ENCODE results near the gene BLOC1S4. TPM values are rescaled to one million over a fixed set of nuclear protein-coding genes. Genes with fewer than 3 reads are reported as not detected.
"Not testable (repeated sequence)": the region's sequence is repeated elsewhere in the genome, so short reads cannot be mapped to it uniquely, and the experiment has no call there.

BLOC1S4 gene
- total RNA-seq, 1 donor from 2014 or later = 6.0 TPM

GRCh38 chr4:6709230-6710114 lies 6.5 kb upstream of the BLOC1S4 start, which contains the start of gene MRFAP1L1:
Gene MRFAP1L1 (minus strand): TSS chr4:6709865. CDS start chr4:6709629, 236 bp downstream.
- DNase-seq = peak; percentile 98
- peak; percentile 94 for ATAC-seq (ENCODE audit: poor library complexity)
- intact Hi-C loops (cut with DNase I) = loop anchor here (5.0 to 10.0 kb wide), 2 partner anchors 67 to 335 kb away; partner anchors contain the start of genes MRFAP1 and TADA2B

DNA sequence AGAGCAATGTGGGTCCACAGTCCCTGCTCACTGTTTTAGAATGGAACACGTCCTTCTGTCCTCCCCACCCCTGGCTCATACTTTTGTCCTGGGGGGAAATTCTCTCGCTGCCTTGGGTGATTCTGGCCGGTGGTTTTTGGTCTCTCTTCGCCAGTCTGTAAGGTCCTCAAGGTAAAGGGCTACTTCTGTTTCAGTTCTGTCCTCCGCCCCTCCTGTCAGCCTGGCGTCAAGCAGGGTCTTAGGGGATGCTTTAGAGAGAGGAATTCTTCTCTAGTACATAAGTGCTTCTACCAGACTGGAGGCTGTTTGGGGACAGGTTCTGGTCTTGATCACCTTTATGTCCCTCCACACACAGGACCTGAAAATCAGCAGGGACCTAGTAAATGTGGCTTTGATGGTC lies 5.7 kb upstream of the BLOC1S4 start:
- DNase-seq (no peak), ATAC-seq (ENCODE audit: poor library complexity) (peak; percentile 3)
- intact Hi-C loops (cut with DNase I) = loop anchor here (10.0 kb wide), 1 partner anchor 335 kb away; the partner anchor contains the start of gene TADA2B

- DNase-seq = no peak
- ATAC-seq (ENCODE audit: poor library complexity) = no peak
- intact Hi-C loops (cut with DNase I) = loop anchor here (10.0 kb wide), 1 partner anchor 334 kb away; the partner anchor contains the start of gene TADA2B
Measured at GRCh38 chr4:6710996-6711395, 5.0 kb upstream of the BLOC1S4 start.

DNA sequence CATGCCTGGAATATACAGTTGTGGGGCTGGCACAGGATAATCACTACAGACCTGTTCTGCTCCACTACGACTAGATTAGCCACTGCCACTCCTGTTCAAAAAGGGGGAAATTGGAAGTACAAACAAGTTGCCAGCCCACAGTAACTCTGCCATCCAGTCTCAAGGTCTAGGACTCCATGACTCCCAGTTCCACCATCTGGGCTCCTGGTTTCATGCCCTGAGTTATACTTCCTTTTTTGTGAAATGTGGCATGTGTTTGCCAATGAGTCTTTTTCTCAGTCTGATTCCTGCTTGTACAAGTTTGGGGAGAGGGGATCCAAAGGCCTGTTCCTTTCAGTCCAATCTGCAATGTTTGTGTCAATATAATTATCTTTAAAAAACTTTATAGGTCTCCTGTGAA lies 1.0 kb upstream of the BLOC1S4 start:
- DNase-seq (no peak), ATAC-seq (ENCODE audit: poor library complexity) (no peak)
- intact Hi-C loops (cut with DNase I) = loop anchor here (10.0 kb wide), 1 partner anchor 330 kb away; the partner anchor contains the start of gene TADA2B

GRCh38 chr4:6715704-6716017 lies 313 bp upstream of the BLOC1S4 start:
- ATAC-seq (ENCODE audit: poor library complexity) (no peak), DNase-seq (no peak)
- intact Hi-C loops (cut with DNase I) = loop anchor here (10.0 kb wide), 1 partner anchor 329 kb away; the partner anchor contains the start of gene TADA2B

DNA sequence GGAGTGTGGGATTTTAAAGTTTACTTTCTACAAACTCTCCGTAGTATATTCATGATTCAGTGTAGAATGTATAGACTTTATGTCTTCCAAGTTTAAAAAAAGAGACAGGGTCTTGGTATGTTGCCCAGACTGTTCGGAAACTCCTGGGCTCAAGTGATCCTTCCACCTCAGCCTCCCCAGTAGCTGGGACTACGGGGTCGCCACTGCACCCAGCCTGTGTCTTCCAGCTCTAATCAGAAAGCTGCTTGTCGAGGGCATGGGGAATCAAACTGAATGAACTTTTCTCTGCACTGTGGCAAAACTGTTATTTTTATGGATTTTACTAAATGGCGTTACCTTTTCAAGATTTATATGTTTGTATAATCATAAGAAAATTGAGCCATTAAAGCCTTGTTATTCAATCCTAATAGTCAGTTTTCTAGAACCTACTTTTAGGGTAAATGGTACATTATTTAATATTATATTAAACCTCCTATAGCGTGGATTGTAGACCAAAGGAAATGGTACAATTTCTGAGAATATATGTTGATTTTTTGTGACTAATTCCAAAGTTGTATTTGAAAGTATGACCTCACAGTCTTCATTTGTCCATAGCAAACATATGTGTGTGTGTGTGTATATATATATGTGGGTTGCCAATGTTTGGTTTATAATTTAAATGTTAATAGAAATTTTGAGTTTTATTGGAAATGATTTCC lies 1.1 kb downstream of the BLOC1S4 start:
- ATAC-seq (ENCODE audit: poor library complexity) (no peak), DNase-seq (no peak)
- intact Hi-C loops (cut with DNase I) = loop anchor here (10.0 kb wide), 1 partner anchor 328 kb away; the partner anchor contains the start of gene TADA2B

GRCh38 chr4:6718932-6719610 lies 3.1 kb downstream of the BLOC1S4 start:
- ATAC-seq (ENCODE audit: poor library complexity) (no peak), DNase-seq (no peak)
- intact Hi-C loops (cut with DNase I) = loop anchor here (10.0 kb wide), 1 partner anchor 326 kb away; the partner anchor contains the start of gene TADA2B

- intact Hi-C loops (cut with DNase I) = loop anchor here (2.0 to 10.0 kb wide), 3 partner anchors 63 to 325 kb away; partner anchors contain the start of genes KIAA0232 and TADA2B
- DNase-seq = no peak
- no peak for ATAC-seq (ENCODE audit: poor library complexity)
Measured at GRCh38 chr4:6719611-6720179, 3.7 kb downstream of the BLOC1S4 start.

DNA sequence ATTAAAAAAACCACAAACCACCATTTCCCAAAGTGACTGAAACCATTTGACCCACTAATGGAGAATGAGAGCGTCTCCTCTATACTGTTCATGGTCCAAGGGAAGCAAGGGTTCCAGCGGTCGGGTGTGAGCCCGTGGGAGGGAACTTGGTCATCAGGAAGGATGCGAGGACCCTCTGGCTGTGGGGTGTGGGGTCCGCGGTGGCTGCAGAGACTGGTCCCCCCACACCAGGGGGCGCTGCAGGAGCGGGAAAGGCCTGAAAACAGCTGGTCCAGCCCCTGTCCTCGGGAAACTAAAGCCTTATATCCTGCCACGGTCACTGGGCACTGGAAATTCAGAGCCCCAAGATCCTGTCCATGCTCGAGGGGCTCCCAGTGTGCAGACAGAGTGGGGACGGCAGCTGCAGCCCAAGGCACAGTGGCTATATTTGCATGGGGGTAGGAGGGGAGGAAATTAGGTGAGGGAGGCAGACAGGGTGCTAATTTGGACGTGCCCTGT lies 4.3 kb downstream of the BLOC1S4 start:
- intact Hi-C loops (cut with DNase I) = loop anchor here (2.0 to 5.0 kb wide), 2 partner anchors 62 to 155 kb away; partner anchors contain the start of gene KIAA0232
- ATAC-seq (ENCODE audit: poor library complexity) (peak; percentile 79), DNase-seq (peak; percentile 89)

- DNase-seq = no peak
- intact Hi-C loops (cut with DNase I) = loop anchor here (2.0 to 5.0 kb wide), 2 partner anchors 61 to 154 kb away; partner anchors contain the start of gene KIAA0232
- ATAC-seq (ENCODE audit: poor library complexity) = no peak
Measured at GRCh38 chr4:6721121-6721520, 5.1 kb downstream of the BLOC1S4 start.

- intact Hi-C loops (cut with DNase I) = loop anchor here (5.0 kb wide), 1 partner anchor 59 kb away; the partner anchor contains the start of gene KIAA0232
- DNase-seq (no peak), ATAC-seq (ENCODE audit: poor library complexity) (no peak)
Measured at GRCh38 chr4:6722891-6723290, 6.9 kb downstream of the BLOC1S4 start.

DNA sequence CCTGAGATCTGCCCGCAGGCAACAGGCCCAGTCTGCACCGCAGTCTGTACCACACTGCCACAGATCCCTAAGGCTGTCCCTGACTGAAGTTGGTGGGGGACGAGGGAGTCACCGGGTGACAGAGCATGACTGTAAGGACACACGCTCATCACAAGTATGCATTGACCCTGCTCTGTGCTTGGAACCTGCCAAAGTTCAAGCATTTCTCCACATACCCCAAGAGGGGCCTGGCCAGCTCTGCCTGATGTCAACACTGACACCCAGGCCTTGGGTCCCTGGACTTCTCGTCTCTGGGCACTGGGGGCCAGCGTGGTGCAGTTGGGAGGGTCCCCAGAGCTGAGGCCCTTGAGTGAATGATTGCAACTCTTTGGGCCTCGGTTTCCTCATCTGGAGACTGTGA lies 7.9 kb downstream of the BLOC1S4 start:
- DNase-seq = no peak
- intact Hi-C loops (cut with DNase I) = loop anchor here (5.0 kb wide), 1 partner anchor 58 kb away; the partner anchor contains the start of gene KIAA0232
- no peak for ATAC-seq (ENCODE audit: poor library complexity)

GRCh38 chr4:6724421-6725111 lies 8.6 kb downstream of the BLOC1S4 start:
- ATAC-seq (ENCODE audit: poor library complexity) = no peak
- no peak for DNase-seq
- intact Hi-C loops (cut with DNase I) = loop anchor here (5.0 kb wide), 1 partner anchor 58 kb away; the partner anchor contains the start of gene KIAA0232

GRCh38 chr4:6725427-6725961 lies 9.5 kb downstream of the BLOC1S4 start:
- intact Hi-C loops (cut with DNase I); ATAC-seq (ENCODE audit: poor library complexity); DNase-seq: not testable (repeated sequence)

GRCh38 chr4:6727081-6727942 lies 11.3 kb downstream of the BLOC1S4 start:
- peak; percentile 20 for ATAC-seq (ENCODE audit: poor library complexity)
- DNase-seq = no peak
- intact Hi-C loops (cut with DNase I) = no loop called here

GRCh38 chr4:6727943-6728250 lies 11.9 kb downstream of the BLOC1S4 start:
- intact Hi-C loops (cut with DNase I) = no loop called here
- no peak for ATAC-seq (ENCODE audit: poor library complexity)

More at GRCh38 chr4:6727943-6728250, 11.9 kb downstream of the BLOC1S4 start:
- DNase-seq = no peak

All from Right ventricle myocardium superior (tissue), 1 donor.